ENCODE results near the gene CYP4F3. TPM values are rescaled to one million over a fixed set of nuclear protein-coding genes. Genes with fewer than 3 reads are reported as not detected.

The CYP4F3 gene
- total RNA-seq, 4 donors from 2014 or later = 0.06 to 0.66 TPM; not detected in 2

GRCh38 chr19:15671237-15671821, 30.6 kb downstream of the CYP4F3 start:
- 62% methylated on average over 5 of the region's 5 CpGs for WGBS
- intact Hi-C loops (cut with DNase I) = no loop called here

DNA sequence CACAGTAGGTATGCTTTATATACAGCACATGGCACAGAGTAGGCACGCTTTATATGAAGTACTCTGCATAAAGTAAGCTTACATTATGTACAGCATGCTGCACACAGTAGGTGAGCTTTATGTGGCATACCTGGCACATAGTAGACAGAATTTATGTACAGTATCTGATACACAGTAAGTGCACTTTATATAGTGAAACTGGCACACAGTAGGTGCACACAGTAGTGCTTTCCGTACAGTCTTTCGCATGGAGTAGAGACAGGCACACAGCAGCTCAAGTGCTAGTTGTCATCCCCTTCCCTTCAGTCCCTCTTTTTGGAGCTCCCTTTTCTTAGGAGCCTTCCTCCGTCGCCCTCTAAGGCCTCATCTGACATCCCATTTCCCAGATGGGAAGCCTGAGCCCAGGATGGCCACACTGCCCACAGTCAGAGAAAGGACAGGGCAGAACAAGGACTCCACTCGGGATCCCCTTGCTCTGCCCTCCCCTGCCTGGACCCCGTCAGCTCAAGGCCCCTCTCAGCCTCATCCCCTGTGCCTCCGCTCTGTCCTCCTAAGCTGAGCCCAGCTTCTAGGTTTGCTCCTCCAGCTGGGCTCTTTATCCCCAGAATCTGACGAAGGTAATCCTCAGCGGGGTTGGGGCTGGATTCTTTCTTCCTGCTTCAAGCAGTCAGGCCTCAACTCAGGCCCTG, 31.3 kb downstream of the CYP4F3 start:
- intact Hi-C loops (cut with DNase I) = no loop called here
- Histone ChIP-seq H3K27me3 (peaks cover 0 to 11% (median 0%) of the 10 kb centered on the region in 4 donors), H3K4me1 (peaks cover 14 to 19% (median 17%) of the 10 kb centered on the region in 4 donors), H3K9me3 (no peaks in the 10 kb centered on the region), H3K4me3 (peak overlapping the region in 1 of 4 donors; percentile 3), H3K27ac (replicated peaks in 1 of 4) (peak overlapping the region; percentile 53 to 66 (median 58)), H3K36me3 (no peaks in the 10 kb centered on the region)
- no peak for DNase-seq (ENCODE audit: extremely low spot score)
- 46% methylated on average over 10 of the region's 10 CpGs for WGBS
- no peak for TF ChIP-seq POLR2AphosphoS5 (IDR thresholded peaks at IDR 0.05)
- TF ChIP-seq EP300 (IDR thresholded peaks at IDR 0.05) = no peak
- TF ChIP-seq, protein P1, sequence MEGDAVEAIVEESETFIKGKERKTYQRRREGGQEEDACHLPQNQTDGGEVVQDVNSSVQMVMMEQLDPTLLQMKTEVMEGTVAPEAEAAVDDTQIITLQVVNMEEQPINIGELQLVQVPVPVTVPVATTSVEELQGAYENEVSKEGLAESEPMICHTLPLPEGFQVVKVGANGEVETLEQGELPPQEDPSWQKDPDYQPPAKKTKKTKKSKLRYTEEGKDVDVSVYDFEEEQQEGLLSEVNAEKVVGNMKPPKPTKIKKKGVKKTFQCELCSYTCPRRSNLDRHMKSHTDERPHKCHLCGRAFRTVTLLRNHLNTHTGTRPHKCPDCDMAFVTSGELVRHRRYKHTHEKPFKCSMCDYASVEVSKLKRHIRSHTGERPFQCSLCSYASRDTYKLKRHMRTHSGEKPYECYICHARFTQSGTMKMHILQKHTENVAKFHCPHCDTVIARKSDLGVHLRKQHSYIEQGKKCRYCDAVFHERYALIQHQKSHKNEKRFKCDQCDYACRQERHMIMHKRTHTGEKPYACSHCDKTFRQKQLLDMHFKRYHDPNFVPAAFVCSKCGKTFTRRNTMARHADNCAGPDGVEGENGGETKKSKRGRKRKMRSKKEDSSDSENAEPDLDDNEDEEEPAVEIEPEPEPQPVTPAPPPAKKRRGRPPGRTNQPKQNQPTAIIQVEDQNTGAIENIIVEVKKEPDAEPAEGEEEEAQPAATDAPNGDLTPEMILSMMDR (IDR thresholded peaks at IDR 0.05) = no peak
- no peak for TF ChIP-seq POLR2A (IDR thresholded peaks at IDR 0.05; ENCODE audit: low read depth)

More at GRCh38 chr19:15671237-15671821, 30.6 kb downstream of the CYP4F3 start:
- H3K27ac ChIP-seq (replicated peaks in 1 of 4) = no peak overlapping the region
- no peaks in the 10 kb centered on the region for H3K9me3 ChIP-seq
- TF ChIP-seq EP300 (IDR thresholded peaks at IDR 0.05) = no peak
- no peak for TF ChIP-seq POLR2AphosphoS5 (IDR thresholded peaks at IDR 0.05)
- TF ChIP-seq POLR2A (IDR thresholded peaks at IDR 0.05; ENCODE audit: low read depth) = no peak
- TF ChIP-seq, protein P1 (IDR thresholded peaks at IDR 0.05) = no peak
- no peaks in the 10 kb centered on the region for H3K36me3 ChIP-seq
- peaks cover 14 to 19% (median 17%) of the 10 kb centered on the region in 4 donors for H3K4me1 ChIP-seq
- H3K4me3 ChIP-seq = no peak overlapping the region
- H3K27me3 ChIP-seq = peaks cover 0 to 18% (median 0%) of the 10 kb centered on the region in 4 donors
- no peak for DNase-seq (ENCODE audit: extremely low spot score)

DNA sequence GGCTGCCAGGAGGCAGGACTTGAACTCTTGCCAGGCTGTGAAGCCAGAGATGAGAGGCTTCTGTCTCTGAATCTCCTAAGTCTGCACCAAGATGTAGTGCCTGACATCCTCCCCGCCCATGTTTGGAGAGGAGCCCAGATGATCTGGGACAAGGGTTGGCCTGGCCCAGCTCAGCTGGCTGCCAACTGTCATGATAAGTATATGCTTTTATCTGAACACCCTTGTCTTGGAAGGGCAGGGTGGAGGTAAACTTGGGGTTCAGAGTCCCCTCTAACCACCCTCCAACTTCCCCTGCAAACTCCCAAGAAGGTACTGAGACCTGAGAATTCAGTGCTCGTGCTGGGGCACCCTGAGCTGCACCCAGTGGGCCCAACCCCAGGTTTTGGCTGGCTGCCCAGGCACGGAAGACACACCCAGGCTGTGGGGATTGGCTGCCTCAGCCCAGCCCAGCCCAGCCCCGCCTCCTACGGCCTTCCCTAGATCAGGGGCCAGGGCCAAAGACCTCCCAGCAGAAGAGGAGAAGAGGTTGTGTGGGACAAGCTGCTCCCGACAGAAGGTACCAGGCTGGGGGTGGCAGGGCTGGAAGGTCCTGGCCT, 32.0 kb downstream of the CYP4F3 start, which contains the start of gene CYP4F12:
Gene CYP4F12, plus strand, starts transcription at position 508 of the 596 bp plus-strand sequence. CDS start 443 bp downstream, outside the sequence.
- peaks cover 14 to 19% (median 17%) of the 10 kb centered on the region in 4 donors for H3K4me1 ChIP-seq
- peak within 1 kb of the TSS; percentile 2 to 32 (median 12) for H3K4me3 ChIP-seq
- H3K27ac ChIP-seq (replicated peaks in 1 of 4) = peak within 1 kb of the TSS; percentile 53 to 66 (median 58)

GRCh38 chr19:15673176-15673654, 32.5 kb downstream of the CYP4F3 start:
- TF ChIP-seq, protein P1 (IDR thresholded peaks at IDR 0.05) = no peak
- TF ChIP-seq POLR2A (IDR thresholded peaks at IDR 0.05; ENCODE audit: low read depth) (no peak), POLR2AphosphoS5 (IDR thresholded peaks at IDR 0.05) (no peak), EP300 (IDR thresholded peaks at IDR 0.05) (no peak)
- Histone ChIP-seq H3K27ac (replicated peaks in 1 of 4) (peak overlapping the region; percentile 53 to 66 (median 58)), H3K27me3 (peaks cover 0 to 5% (median 0%) of the 10 kb centered on the region in 4 donors), H3K36me3 (no peaks in the 10 kb centered on the region), H3K4me3 (peak overlapping the region; percentile 2 to 32 (median 12)), H3K4me1 (peaks cover 14 to 19% (median 17%) of the 10 kb centered on the region in 4 donors), H3K9me3 (no peaks in the 10 kb centered on the region)
- intact Hi-C loops (cut with DNase I) = no loop called here
- 35% methylated on average over 8 of the region's 9 CpGs for WGBS
- DNase-seq (ENCODE audit: extremely low spot score) = no peak

More for the DNA sequence above, 32.0 kb downstream of the CYP4F3 start, which contains the start of gene CYP4F12:
- Histone ChIP-seq H3K27me3 (peaks cover 0 to 7% (median 0%) of the 10 kb centered on the region in 4 donors), H3K36me3 (no peaks in the 10 kb centered on the region), H3K9me3 (no peaks in the 10 kb centered on the region)
- TF ChIP-seq POLR2A (IDR thresholded peaks at IDR 0.05; ENCODE audit: low read depth) (no peak), POLR2AphosphoS5 (IDR thresholded peaks at IDR 0.05) (peak in 1 of 2 donors; percentile 46)
- 25% methylated on average over 2 of the region's 6 CpGs for WGBS
- peak; percentile 94 for DNase-seq (ENCODE audit: extremely low spot score)
- intact Hi-C loops (cut with DNase I) = no loop called here

Data from esophagus muscularis mucosa (tissue), 4 donors.